Measurements from ENCODE around the gene GPR18.

The GPR18 gene

DNA sequence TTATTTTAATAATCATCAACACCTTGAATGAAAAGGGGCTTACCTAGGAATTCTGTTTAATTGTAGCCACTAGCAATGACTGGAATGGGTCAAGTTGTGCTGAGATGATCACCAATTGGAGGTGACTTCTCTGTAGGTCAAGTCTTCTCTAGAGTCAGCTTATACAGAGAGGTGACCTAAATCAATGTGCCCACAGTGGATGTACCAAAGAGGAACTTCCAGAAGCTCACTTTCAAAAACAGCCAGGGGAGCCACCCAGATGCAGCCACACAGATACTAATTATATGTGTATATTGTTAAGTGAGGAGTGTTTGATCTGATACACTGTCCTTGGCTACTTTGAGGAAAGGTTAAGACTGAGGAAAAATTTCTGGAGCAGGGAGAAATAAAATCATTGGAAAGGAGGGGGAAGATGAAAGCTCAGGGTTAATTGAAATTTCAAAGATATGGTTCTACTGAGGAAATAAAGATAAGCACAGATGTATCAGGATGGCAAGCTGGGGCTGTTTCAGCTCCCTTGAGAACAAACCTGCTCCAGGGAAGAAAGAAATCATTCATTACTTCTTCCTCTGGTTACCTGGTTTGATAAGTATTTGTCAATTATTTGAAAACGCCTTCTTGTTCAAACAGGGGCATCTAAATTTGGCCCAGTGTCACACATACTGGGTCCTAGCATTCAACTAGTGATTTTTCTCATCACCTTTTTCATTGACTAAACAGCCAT is 43.9 kb upstream of the GPR18 start:
- Histone ChIP-seq H3K27me3 (ENCODE audit: control insufficient read depth in 2 of 2, insufficient read depth in 2 of 2, low read length in 2 of 2) (no peaks in the 10 kb centered on the region), H3K4me1 (ENCODE audit: control insufficient read depth in 2 of 2, insufficient read depth in 2 of 2, low read length in 2 of 2) (peaks cover 0 to 8% of the 10 kb centered on the region in 2 donors), H3K9ac (ENCODE audit: low read depth in 1 of 2, low read length in 2 of 2) (no peak overlapping the region), H3K4me3 (ENCODE audit: low read length in 2 of 2) (no peak overlapping the region), H3K9me3 (ENCODE audit: control insufficient read depth in 2 of 2, low read length in 2 of 2) (no peaks in the 10 kb centered on the region), H3K27ac (ENCODE audit: low read depth in 2 of 2, low read length in 2 of 2) (peak overlapping the region; percentile 30 to 77), H3K36me3 (ENCODE audit: control insufficient read depth in 2 of 2, insufficient read depth in 2 of 2, low read length in 2 of 2) (peaks cover 0 to 5% of the 10 kb centered on the region in 2 donors)

DNA sequence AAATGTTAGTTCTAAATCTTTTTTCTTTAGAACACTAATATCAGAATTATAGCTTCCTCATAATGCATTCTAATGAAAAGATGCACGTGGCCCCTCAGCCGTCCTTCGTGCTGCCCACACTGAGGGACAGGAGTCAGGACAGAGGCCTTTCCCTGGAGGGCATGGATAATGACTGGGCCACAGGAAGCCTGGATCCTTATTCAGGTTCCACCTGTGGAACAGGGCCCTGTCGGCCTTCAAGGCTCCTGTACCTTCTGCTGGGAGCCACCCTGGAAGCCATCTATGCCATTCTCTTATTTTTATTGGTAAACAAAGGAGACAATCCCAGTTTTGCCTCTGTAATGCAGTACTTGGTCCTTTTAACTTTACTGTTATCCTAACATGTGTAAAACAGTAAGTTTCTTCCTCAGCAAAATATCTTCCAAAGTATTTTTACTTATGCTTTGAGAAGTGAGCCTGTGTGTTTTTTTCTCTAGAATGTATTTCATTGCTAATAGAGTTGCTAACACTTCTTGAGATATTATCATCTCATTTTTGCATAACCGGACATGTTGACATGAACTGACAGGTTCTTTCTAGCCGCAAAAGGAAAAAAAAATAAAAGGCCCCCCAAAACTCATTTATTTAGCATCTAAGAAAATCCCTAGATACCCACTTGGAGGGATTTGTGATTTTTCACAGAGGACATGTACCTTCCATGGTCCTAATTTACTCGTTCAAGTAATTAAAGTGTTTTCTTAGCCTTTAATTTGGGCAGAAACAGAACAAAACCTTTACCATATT is 43.1 kb upstream of the GPR18 start:
- H3K9ac ChIP-seq (ENCODE audit: low read depth in 1 of 2, low read length in 2 of 2), result peak overlapping the region; percentile 8 to 14
- no peak overlapping the region for H3K4me3 ChIP-seq (ENCODE audit: low read length in 2 of 2)
- no peaks in the 10 kb centered on the region for H3K27me3 ChIP-seq (ENCODE audit: control insufficient read depth in 2 of 2, insufficient read depth in 2 of 2, low read length in 2 of 2)
- no peaks in the 10 kb centered on the region for H3K9me3 ChIP-seq (ENCODE audit: control insufficient read depth in 2 of 2, low read length in 2 of 2)
- H3K4me1 ChIP-seq (ENCODE audit: control insufficient read depth in 2 of 2, insufficient read depth in 2 of 2, low read length in 2 of 2), result peaks cover 0 to 8% of the 10 kb centered on the region in 2 donors
- peaks cover 0 to 5% of the 10 kb centered on the region in 2 donors for H3K36me3 ChIP-seq (ENCODE audit: control insufficient read depth in 2 of 2, insufficient read depth in 2 of 2, low read length in 2 of 2)
- H3K27ac ChIP-seq (ENCODE audit: low read depth in 2 of 2, low read length in 2 of 2), result peak overlapping the region; percentile 32 to 77

DNA sequence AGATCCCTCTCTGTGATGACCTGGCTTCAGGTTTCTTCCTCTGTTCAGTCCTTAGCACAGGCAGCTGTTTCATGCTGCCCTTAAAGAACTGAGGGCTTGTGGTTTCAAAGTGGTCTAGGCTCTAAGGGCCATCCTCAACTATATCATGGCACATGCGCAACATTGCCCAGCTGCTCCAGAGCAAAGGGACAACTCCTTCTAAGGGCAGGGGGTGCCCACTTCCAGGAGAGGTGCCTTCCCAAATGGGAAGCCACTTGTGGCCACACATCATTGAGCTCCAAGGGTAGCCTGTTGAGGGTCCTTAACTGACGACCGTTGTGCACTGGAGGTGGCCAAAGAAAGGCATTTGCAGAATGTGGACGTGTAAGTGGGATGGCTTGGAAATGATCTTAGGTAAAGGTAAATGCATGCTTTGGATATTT is 41.8 kb upstream of the GPR18 start:
- peak overlapping the region in 1 of 2 donors; percentile 44 for H3K27ac ChIP-seq (ENCODE audit: low read depth in 2 of 2, low read length in 2 of 2)

DNA sequence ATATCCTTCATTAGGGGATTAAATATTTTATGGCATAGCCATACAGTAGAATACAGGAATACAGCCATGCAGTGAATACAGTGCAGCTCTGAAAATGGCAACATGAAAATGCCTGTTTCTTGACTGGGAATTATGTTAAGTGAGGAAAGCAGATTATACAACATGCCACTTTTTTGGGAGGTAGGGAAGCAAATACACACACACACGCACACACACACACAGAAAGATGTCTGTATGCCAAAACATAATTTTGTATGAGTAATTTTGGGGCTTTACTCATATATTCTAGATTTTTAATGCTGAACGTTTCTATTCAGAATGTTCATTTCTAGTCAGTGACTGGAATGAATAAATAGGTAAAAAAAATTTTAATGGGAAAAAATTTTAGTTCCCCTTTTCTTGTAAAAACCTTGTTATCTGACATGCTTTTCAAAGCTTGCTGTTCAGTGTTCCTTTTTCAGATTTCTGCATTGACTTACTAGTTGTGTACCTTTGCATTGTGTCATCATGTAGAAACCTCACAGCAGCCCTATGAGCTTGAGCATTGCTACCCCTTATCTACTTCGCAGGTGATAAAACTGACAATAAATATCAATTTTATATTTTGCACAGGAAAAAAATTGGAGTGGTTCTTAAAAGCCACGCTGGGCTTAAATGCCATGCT is 41.2 kb upstream of the GPR18 start:
- peaks cover under 1 to 9% of the 10 kb centered on the region in 2 donors for H3K4me1 ChIP-seq (ENCODE audit: control insufficient read depth in 2 of 2, insufficient read depth in 2 of 2, low read length in 2 of 2)
- peak overlapping the region in 1 of 2 donors; percentile 44 for H3K27ac ChIP-seq (ENCODE audit: low read depth in 2 of 2, low read length in 2 of 2)
- no peak overlapping the region for H3K4me3 ChIP-seq (ENCODE audit: low read length in 2 of 2)
- H3K36me3 ChIP-seq (ENCODE audit: control insufficient read depth in 2 of 2, insufficient read depth in 2 of 2, low read length in 2 of 2), result peaks cover 0 to 4% of the 10 kb centered on the region in 2 donors
- no peaks in the 10 kb centered on the region for H3K27me3 ChIP-seq (ENCODE audit: control insufficient read depth in 2 of 2, insufficient read depth in 2 of 2, low read length in 2 of 2)
- H3K9ac ChIP-seq (ENCODE audit: low read depth in 1 of 2, low read length in 2 of 2), result no peak overlapping the region
- H3K9me3 ChIP-seq (ENCODE audit: control insufficient read depth in 2 of 2, low read length in 2 of 2), result no peaks in the 10 kb centered on the region

More for the DNA sequence above, 41.8 kb upstream of the GPR18 start:
- Histone ChIP-seq H3K27me3 (ENCODE audit: control insufficient read depth in 2 of 2, insufficient read depth in 2 of 2, low read length in 2 of 2) (no peaks in the 10 kb centered on the region), H3K9me3 (ENCODE audit: control insufficient read depth in 2 of 2, low read length in 2 of 2) (no peaks in the 10 kb centered on the region), H3K36me3 (ENCODE audit: control insufficient read depth in 2 of 2, insufficient read depth in 2 of 2, low read length in 2 of 2) (peaks cover 0 to 7% of the 10 kb centered on the region in 2 donors), H3K4me1 (ENCODE audit: control insufficient read depth in 2 of 2, insufficient read depth in 2 of 2, low read length in 2 of 2) (peaks cover 0 to 8% of the 10 kb centered on the region in 2 donors), H3K9ac (ENCODE audit: low read depth in 1 of 2, low read length in 2 of 2) (no peak overlapping the region), H3K4me3 (ENCODE audit: low read length in 2 of 2) (no peak overlapping the region)

DNA sequence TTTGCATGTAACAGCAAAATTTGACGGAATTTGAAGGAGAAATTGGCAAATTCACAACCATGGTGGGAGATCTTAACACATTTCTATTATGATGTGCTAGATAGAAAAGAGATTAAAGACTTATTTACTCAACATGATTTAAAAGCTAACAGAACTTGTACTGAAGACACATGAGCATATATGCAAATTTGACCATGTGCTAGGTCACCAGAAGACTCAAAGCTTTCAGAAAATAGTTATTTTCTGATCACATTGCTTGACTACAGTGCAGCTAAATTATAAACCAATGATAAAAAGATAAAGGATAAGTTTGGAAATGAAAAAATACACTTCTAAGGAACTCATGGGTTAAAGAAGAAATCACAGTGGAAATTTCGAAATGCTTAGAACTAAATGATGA is 39.9 kb upstream of the GPR18 start:
- Histone ChIP-seq H3K4me3 (ENCODE audit: low read length in 2 of 2) (no peak overlapping the region), H3K9me3 (ENCODE audit: control insufficient read depth in 2 of 2, low read length in 2 of 2) (no peaks in the 10 kb centered on the region), H3K9ac (ENCODE audit: low read depth in 1 of 2, low read length in 2 of 2) (no peak overlapping the region), H3K36me3 (ENCODE audit: control insufficient read depth in 2 of 2, insufficient read depth in 2 of 2, low read length in 2 of 2) (peaks cover 0 to 2% of the 10 kb centered on the region in 2 donors), H3K4me1 (ENCODE audit: control insufficient read depth in 2 of 2, insufficient read depth in 2 of 2, low read length in 2 of 2) (peaks cover 8 to 14% of the 10 kb centered on the region in 2 donors), H3K27ac (ENCODE audit: low read depth in 2 of 2, low read length in 2 of 2) (no peak overlapping the region), H3K27me3 (ENCODE audit: control insufficient read depth in 2 of 2, insufficient read depth in 2 of 2, low read length in 2 of 2) (no peaks in the 10 kb centered on the region)

DNA sequence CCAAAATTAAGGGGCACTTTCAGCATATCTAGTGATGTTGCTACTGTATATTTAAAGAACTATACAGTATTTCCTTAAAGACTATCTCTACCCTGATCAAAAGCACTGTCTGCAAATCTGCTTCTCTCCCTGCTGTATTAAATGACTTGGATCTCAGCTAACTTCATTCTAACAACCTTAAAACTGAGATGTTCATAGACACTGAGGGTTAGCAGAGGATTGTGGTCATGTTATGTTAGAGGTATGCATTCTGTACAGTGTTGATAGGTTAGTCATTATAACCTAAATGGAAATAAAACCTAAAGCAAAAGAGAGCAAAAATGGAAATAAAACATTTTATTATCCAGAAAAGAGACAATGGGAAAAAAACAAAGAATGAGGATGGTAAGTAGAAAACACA is 39.2 kb upstream of the GPR18 start:
- Histone ChIP-seq H3K9me3 (ENCODE audit: control insufficient read depth in 2 of 2, low read length in 2 of 2) (no peaks in the 10 kb centered on the region), H3K9ac (ENCODE audit: low read depth in 1 of 2, low read length in 2 of 2) (no peak overlapping the region), H3K4me3 (ENCODE audit: low read length in 2 of 2) (peak overlapping the region in 1 of 2 donors; percentile 7), H3K27me3 (ENCODE audit: control insufficient read depth in 2 of 2, insufficient read depth in 2 of 2, low read length in 2 of 2) (no peaks in the 10 kb centered on the region), H3K36me3 (ENCODE audit: control insufficient read depth in 2 of 2, insufficient read depth in 2 of 2, low read length in 2 of 2) (peaks cover 0 to 2% of the 10 kb centered on the region in 2 donors), H3K27ac (ENCODE audit: low read depth in 2 of 2, low read length in 2 of 2) (peak overlapping the region in 1 of 2 donors; percentile 27), H3K4me1 (ENCODE audit: control insufficient read depth in 2 of 2, insufficient read depth in 2 of 2, low read length in 2 of 2) (peaks cover 8 to 12% of the 10 kb centered on the region in 2 donors)

DNA sequence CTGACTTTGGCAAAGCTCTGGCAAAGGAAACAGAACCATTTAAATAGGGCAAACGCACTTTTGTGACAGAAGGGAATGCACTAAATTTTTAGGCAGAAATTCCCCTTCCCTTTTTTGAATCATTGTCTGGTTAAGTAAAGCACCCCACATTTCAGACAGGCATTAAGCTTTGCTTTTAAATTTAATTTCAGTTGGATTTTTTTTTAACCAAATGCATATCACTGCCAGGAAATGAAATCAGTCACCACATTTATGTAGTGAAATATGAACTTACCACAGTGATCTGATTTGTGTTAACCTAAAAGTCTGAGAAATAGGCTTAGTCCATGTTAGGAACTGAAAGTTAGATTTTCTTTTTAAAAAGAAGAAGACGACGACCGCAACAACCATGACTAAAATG is 38.2 kb upstream of the GPR18 start:
- H3K4me1 ChIP-seq (ENCODE audit: control insufficient read depth in 2 of 2, insufficient read depth in 2 of 2, low read length in 2 of 2), result peaks cover 8 to 12% of the 10 kb centered on the region in 2 donors
- H3K27ac ChIP-seq (ENCODE audit: low read depth in 2 of 2, low read length in 2 of 2), result peak overlapping the region in 1 of 2 donors; percentile 12
- peaks cover 0 to 2% of the 10 kb centered on the region in 2 donors for H3K36me3 ChIP-seq (ENCODE audit: control insufficient read depth in 2 of 2, insufficient read depth in 2 of 2, low read length in 2 of 2)
- no peaks in the 10 kb centered on the region for H3K9me3 ChIP-seq (ENCODE audit: control insufficient read depth in 2 of 2, low read length in 2 of 2)
- no peak overlapping the region for H3K9ac ChIP-seq (ENCODE audit: low read depth in 1 of 2, low read length in 2 of 2)
- H3K27me3 ChIP-seq (ENCODE audit: control insufficient read depth in 2 of 2, insufficient read depth in 2 of 2, low read length in 2 of 2), result no peaks in the 10 kb centered on the region
- no peak overlapping the region for H3K4me3 ChIP-seq (ENCODE audit: low read length in 2 of 2)

DNA sequence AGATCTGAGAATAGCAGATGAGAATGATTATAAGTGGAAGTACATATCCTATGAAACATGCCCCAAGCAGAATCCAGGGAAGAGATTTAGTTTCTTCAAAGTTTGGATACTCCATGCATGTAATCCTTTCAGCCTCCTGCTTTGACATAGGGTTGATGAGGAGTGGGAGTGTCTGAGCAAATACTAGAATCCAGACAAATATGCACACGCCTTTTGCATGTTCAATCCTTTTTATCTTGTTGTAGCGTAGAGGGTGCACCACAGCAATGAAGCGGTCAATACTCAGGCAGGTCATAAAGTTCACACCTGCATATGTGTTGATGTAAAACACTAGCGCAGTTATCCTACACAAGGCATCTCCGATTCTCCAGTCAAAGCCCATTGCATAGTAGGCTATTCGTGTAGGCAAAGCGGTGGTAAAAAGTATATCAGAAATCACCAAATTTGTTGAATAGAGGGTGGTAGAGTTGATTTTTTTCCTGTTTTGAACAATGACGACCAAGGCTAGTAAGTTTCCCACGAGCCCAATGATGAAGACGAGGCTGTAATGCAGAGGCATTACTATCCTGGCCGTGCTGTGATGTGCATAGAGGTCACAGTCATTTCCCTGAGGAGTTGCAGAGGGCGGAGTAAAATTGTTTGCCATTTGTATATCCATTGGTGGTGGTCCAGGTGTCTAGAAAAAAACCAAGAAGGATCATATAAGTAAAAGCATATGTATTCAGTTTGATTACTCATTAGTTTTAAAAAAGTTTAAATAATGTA is 37.5 kb upstream of the GPR18 start:
- Histone ChIP-seq H3K27ac (ENCODE audit: low read depth in 2 of 2, low read length in 2 of 2) (no peak overlapping the region), H3K27me3 (ENCODE audit: control insufficient read depth in 2 of 2, insufficient read depth in 2 of 2, low read length in 2 of 2) (no peaks in the 10 kb centered on the region), H3K9me3 (ENCODE audit: control insufficient read depth in 2 of 2, low read length in 2 of 2) (no peaks in the 10 kb centered on the region), H3K4me1 (ENCODE audit: control insufficient read depth in 2 of 2, insufficient read depth in 2 of 2, low read length in 2 of 2) (peaks cover 8 to 12% of the 10 kb centered on the region in 2 donors), H3K36me3 (ENCODE audit: control insufficient read depth in 2 of 2, insufficient read depth in 2 of 2, low read length in 2 of 2) (peaks cover 0 to 2% of the 10 kb centered on the region in 2 donors), H3K4me3 (ENCODE audit: low read length in 2 of 2) (no peak overlapping the region), H3K9ac (ENCODE audit: low read depth in 1 of 2, low read length in 2 of 2) (no peak overlapping the region)

DNA sequence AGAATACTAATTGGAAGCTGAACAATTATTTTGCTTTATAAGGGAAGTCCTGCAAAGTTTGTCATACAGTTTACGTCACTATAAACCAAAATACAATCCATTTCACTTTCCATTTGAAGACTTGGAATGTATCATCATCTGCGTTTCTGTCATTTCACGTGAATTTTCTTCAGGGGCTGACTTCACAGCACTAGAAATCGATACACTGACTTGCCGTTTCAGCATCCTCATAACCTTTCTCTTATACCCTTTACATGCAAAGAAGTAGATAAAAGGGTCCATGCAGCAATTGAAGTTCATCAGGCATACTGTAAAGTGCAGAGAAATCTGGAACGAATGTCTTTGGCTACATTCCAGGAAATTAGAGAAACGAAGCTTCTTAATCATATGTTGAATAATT is 36.8 kb upstream of the GPR18 start:
- no peak overlapping the region for H3K9ac ChIP-seq (ENCODE audit: low read depth in 1 of 2, low read length in 2 of 2)
- H3K4me1 ChIP-seq (ENCODE audit: control insufficient read depth in 2 of 2, insufficient read depth in 2 of 2, low read length in 2 of 2), result peaks cover 8 to 9% of the 10 kb centered on the region in 2 donors
- H3K9me3 ChIP-seq (ENCODE audit: control insufficient read depth in 2 of 2, low read length in 2 of 2), result no peaks in the 10 kb centered on the region
- no peaks in the 10 kb centered on the region for H3K27me3 ChIP-seq (ENCODE audit: control insufficient read depth in 2 of 2, insufficient read depth in 2 of 2, low read length in 2 of 2)
- H3K27ac ChIP-seq (ENCODE audit: low read depth in 2 of 2, low read length in 2 of 2), result no peak overlapping the region
- no peak overlapping the region for H3K4me3 ChIP-seq (ENCODE audit: low read length in 2 of 2)
- H3K36me3 ChIP-seq (ENCODE audit: control insufficient read depth in 2 of 2, insufficient read depth in 2 of 2, low read length in 2 of 2), result peaks cover 0 to 2% of the 10 kb centered on the region in 2 donors

Measured in mucosa of rectum (tissue), 2 donors.